ENCODE results near the gene ABTB1.

Gene ABTB1

DNA sequence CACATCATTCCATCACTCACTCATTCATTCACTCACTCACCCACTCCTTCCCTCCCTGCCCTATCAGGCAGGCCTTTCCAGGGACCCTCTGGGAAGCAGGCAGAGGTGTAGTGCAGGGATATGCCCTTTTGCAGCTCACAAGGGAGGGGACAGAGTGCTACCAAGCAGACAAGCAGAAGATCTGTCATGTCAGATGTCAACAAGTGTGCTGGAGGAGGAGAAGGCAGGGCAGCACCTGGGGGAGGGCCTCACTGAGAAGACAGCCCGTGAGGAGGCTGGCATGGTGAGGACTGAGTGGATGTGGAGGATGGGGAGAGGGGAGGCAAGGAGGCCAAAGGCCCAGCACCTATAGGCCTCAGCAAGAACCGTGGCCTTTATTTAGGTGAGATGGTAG lies 15.3 kb downstream of the ABTB1 start:
- no peak overlapping the region for H3K4me3 ChIP-seq (ENCODE audit: control insufficient read depth, low read depth, low read length)
- TF ChIP-seq, protein P1, sequence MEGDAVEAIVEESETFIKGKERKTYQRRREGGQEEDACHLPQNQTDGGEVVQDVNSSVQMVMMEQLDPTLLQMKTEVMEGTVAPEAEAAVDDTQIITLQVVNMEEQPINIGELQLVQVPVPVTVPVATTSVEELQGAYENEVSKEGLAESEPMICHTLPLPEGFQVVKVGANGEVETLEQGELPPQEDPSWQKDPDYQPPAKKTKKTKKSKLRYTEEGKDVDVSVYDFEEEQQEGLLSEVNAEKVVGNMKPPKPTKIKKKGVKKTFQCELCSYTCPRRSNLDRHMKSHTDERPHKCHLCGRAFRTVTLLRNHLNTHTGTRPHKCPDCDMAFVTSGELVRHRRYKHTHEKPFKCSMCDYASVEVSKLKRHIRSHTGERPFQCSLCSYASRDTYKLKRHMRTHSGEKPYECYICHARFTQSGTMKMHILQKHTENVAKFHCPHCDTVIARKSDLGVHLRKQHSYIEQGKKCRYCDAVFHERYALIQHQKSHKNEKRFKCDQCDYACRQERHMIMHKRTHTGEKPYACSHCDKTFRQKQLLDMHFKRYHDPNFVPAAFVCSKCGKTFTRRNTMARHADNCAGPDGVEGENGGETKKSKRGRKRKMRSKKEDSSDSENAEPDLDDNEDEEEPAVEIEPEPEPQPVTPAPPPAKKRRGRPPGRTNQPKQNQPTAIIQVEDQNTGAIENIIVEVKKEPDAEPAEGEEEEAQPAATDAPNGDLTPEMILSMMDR (conservative IDR thresholded peaks at IDR 0.05; ENCODE audit: control insufficient read depth, insufficient read depth, low read depth, low read length): no peak
- no peak for DNase-seq (ENCODE audit: low read depth)

DNA sequence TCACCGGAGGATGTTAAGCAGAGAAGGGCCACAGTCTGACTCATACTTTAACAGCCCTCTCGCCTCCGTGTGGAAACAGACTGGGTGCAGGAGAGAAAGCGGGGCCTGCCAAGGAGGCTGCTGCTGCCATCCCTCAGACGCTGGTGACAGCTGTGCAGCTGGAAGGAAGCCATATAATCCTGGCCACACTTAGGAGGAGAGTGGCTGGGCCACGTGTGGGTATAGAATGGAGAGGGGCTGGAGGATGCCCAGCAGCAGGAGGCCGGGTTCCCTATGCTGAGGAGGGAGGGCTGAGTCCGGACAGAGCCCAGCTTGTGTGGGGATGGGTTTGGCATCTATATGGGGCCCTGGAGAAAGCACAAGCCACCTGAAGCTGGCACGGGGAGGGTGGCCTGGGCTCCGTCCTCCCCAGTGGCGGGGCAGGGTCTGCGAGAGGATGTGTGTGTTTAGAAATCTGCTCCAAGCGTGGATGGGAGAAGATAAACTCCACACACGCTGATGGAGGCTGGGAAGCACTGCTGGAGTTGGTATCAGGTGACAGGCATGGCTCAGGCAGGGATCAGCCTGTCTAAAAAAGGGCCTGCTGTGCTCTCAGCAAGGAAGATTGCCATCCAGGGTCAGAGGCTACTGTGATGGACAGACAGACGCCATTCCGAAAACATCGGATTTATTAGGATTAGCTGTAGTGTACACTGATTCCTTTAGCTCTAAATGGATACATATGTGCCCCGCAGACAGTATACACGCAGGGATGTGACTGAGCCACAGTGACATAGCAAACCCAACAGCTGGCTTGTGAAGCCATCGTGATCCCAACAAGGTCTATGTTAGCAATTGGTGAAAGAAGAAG lies 15.9 kb downstream of the ABTB1 start:
- H3K4me3 ChIP-seq (ENCODE audit: control insufficient read depth, low read depth, low read length): no peak overlapping the region
- peak; percentile 21 for DNase-seq (ENCODE audit: low read depth)
- TF ChIP-seq, protein P1 (conservative IDR thresholded peaks at IDR 0.05; ENCODE audit: control insufficient read depth, insufficient read depth, low read depth, low read length): no peak

DNA sequence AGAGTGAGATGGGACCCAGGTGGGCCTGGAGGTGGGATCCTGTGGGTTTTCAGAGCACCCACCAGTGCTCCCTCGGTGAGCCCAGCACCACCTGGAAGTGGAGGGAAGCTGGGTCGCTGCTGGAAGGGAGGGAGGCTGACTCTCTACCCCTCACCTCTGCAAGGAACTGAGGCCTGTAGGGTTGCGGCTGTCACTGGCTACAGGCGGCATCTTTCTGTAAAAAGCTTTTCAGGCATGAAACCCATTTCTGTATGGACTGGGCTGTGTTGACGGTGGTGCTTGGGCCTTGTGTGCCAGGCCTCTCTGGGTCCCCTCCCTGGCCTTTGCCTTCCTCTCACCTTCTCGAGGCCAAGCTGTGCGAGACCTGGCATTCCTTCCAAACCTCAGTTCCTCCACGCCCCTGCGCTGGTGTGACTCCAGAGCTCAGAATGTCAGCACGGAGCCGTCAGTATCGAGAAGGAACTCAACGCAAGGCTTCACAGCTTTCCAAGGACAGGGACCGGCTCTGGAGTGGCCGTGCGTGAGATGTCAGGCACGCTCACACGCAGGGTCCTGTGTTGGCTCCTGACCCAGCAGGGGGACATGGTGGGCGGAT lies 16.6 kb downstream of the ABTB1 start:
- no peak overlapping the region for H3K4me3 ChIP-seq (ENCODE audit: control insufficient read depth, low read depth, low read length)
- DNase-seq (ENCODE audit: low read depth): no peak
- TF ChIP-seq, protein P1 (conservative IDR thresholded peaks at IDR 0.05; ENCODE audit: control insufficient read depth, insufficient read depth, low read depth, low read length): no peak

GRCh38 chr3:127690106-127690505 lies 17.4 kb downstream of the ABTB1 start:
- no peak overlapping the region for H3K4me3 ChIP-seq (ENCODE audit: control insufficient read depth, low read depth, low read length)
- TF ChIP-seq, protein P1 (conservative IDR thresholded peaks at IDR 0.05; ENCODE audit: control insufficient read depth, insufficient read depth, low read depth, low read length): no peak
- DNase-seq (ENCODE audit: low read depth): peak; percentile 43

GRCh38 chr3:127690823-127691452 lies 18.2 kb downstream of the ABTB1 start:
- H3K4me3 ChIP-seq (ENCODE audit: control insufficient read depth, low read depth, low read length): no peak overlapping the region
- TF ChIP-seq, protein P1 (conservative IDR thresholded peaks at IDR 0.05; ENCODE audit: control insufficient read depth, insufficient read depth, low read depth, low read length): peak; percentile 75
- peak; percentile 64 for DNase-seq (ENCODE audit: low read depth)

- H3K4me3 ChIP-seq (ENCODE audit: control insufficient read depth, low read depth, low read length): no peak overlapping the region
- DNase-seq (ENCODE audit: low read depth): no peak
- TF ChIP-seq, protein P1 (conservative IDR thresholded peaks at IDR 0.05; ENCODE audit: control insufficient read depth, insufficient read depth, low read depth, low read length): no peak
These were observed 18.7 kb downstream of the ABTB1 start for GRCh38 chr3:127691489-127691888.
